Right renal pelvis (tissue), 4 donors: ENCODE data around the gene TRAPPC2L. TPM values are rescaled to one million over a fixed set of nuclear protein-coding genes. Genes with fewer than 3 reads are reported as not detected.

Source experiments
- DNase-seq, 4 donors: peaks; one replicate each; pipeline ENCODE4 v3.0.0-alpha.2; 2013; ENCODE audit warnings: low read depth in 4 of 4, low spot score in 3 of 4, missing footprints in 1 of 4
- polyA plus RNA-seq, 4 donors: library from polyadenylated mRNA; unstranded; fragments of 120-200 nt; gene quantifications; one replicate each; pipeline ENCODE4 v1.2.1, GENCODE V29; 2013; ENCODE audit not compliant: insufficient read length in 4 of 4

The TRAPPC2L gene
- polyA plus RNA-seq, 4 donors, result 73.2 to 90.6 (median 80.1) TPM

DNA sequence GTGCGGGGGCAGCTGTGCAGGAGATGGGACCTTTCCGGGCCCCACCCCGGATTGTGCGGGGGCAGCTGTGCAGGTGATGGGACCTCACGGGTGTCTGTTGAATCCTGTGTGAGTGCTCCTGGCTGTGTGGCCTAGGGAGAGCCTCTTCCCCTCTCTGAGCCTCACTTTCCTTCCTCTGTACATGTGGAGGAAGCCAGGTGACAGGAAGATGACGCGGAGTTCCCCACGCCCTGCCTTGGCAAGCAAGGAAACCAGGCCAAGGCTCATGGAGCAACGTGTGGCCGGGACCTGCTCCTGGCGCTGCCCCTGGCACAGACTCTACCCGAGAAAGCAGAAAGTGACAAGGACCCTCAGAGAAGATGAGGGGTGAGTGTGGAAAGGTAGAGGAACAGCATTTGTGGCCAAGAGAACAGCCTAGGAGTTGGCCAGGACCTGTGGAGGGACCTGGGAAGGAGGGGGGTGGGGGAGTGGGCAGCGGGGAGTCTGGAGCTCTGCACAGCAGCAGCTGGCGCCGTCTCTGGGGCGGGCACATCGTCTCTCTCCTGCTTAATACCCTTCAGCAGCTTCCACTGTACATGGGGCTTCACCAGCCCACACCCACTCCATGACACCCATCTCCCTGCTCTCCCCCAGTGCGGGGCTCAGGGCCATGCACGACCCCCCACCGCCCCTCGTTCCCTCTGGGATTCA, 47.9 kb downstream of the TRAPPC2L start:
- DNase-seq, result no peak

- DNase-seq, result no peak
These were observed 48.6 kb downstream of the TRAPPC2L start for GRCh38 chr16:88905563-88905962.

DNA sequence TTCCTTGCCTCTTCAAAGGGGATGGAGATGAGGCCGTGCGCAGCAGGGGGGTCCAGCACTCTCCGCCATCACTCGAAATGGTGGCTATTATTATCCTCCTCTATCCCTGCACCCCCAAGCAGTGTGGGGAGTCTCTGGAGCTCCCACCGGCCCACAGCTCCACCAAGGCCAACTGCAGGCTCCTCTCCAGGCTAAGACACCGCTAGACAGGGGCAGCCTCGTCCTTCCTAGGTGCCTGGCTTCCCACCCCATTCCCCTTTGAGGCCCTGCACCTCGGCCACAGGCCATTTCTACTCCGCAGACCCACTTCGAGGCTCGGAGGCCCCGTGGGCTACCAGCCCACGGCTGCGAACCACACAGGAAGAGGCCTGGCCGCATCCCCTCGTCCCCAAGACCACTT, 49.1 kb downstream of the TRAPPC2L start:
- no peak for DNase-seq

GRCh38 chr16:88906535-88907105, 49.7 kb downstream of the TRAPPC2L start:
- no peak for DNase-seq

GRCh38 chr16:88907768-88908167, 50.8 kb downstream of the TRAPPC2L start:
- no peak for DNase-seq

- DNase-seq, result no peak
These were observed 51.4 kb downstream of the TRAPPC2L start for GRCh38 chr16:88908307-88908706.

GRCh38 chr16:88909431-88910210, 52.7 kb downstream of the TRAPPC2L start:
- no peak for DNase-seq

GRCh38 chr16:88910284-88911135, 53.6 kb downstream of the TRAPPC2L start:
- no peak for DNase-seq

DNA sequence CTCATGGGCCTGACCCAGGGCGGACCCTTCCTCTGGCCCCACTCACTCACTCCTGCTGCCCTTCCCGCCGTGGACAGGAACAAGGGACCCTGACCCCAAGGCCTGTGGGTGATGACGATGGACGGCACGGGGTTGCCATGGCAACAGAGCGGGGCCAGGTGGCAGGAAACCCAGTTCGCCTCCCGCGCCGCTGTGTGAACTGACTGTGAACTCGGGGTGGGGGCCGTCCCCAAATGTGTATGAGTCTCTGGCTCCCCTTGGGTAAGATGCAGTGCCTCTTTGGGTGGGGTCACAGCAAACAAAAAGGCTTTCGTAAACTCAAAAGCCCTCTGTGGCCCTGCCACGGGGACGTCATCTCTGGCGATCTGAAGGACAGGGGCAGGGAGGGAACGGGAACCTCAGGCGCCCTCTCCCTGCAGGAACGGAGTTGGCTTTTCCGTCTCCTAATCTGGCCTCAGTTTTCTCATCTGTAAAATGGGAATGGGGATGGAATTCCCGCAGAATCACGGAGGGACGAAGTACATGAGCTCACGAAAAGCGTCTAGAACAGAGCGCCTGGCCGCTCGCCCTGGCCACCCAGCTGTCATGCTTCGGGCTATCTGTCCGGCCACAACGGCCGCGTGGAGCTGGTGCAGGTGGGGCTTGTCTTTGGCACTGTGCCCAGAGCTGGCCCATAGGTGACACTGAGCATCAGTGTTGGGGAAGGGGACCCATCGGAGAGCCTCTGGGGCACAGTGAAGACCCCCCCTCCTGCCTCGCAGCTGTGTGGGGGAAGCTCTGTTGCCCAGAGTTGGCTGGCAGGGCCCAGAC, 54.4 kb downstream of the TRAPPC2L start:
- DNase-seq, result no peak

GRCh38 chr16:88911946-88912310, 55.0 kb downstream of the TRAPPC2L start:
- no peak for DNase-seq

Other genes starting within 250 kb of the TRAPPC2L start
- under 1 TPM in 1 of 4 donors, not detected in 3; 0.20 TPM for gene IL17C, start 218.6 kb upstream of the TRAPPC2L start, polyA plus RNA-seq
- 100 to 1,000 TPM; 102 to 202 (median 108) TPM for gene CYBA, start 206.1 kb upstream of the TRAPPC2L start, polyA plus RNA-seq
- 10 to 100 TPM; 25.4 to 40.6 (median 27.4) TPM for gene MVD, start 194.0 kb upstream of the TRAPPC2L start, polyA plus RNA-seq
- gene SNAI3, start 170.6 kb upstream of the TRAPPC2L start, polyA plus RNA-seq, result under 1 TPM; 0.39 to 0.86 (median 0.60) TPM
- 10 to 100 TPM; 14.1 to 21.7 (median 19.9) TPM for gene RNF166, start 150.7 kb upstream of the TRAPPC2L start, polyA plus RNA-seq
- 10 to 100 TPM; 10.3 to 17.9 (median 10.8) TPM for gene CTU2, start 150.6 kb upstream of the TRAPPC2L start, polyA plus RNA-seq
- 10 to 100 TPM; 25.6 to 55.5 (median 32.9) TPM for gene PIEZO1, start 71.9 kb upstream of the TRAPPC2L start, polyA plus RNA-seq
- 10 to 100 TPM; 14.4 to 21.9 (median 14.9) TPM for gene CDT1, start 53.3 kb upstream of the TRAPPC2L start, polyA plus RNA-seq
- 100 to 1,000 TPM in 1 of 4 donors, 10 to 100 TPM in 3; 80.7 to 126 (median 87.1) TPM for gene APRT, start 45.2 kb upstream of the TRAPPC2L start, polyA plus RNA-seq
- gene GALNS, start 180 bp upstream of the TRAPPC2L start, polyA plus RNA-seq, result 10 to 100 TPM; 21.3 to 23.4 (median 22.7) TPM
- under 1 TPM in 1 of 4 donors, not detected in 3; 0.09 TPM for gene PABPN1L, start 9.5 kb downstream of the TRAPPC2L start, polyA plus RNA-seq
- 1 to 10 TPM; 2.4 to 3.3 (median 2.8) TPM for gene CBFA2T3, start 120.1 kb downstream of the TRAPPC2L start, polyA plus RNA-seq
- 10 to 100 TPM; 30.4 to 35.7 (median 31.4) TPM for gene ACSF3, start 236.7 kb downstream of the TRAPPC2L start, polyA plus RNA-seq